ENCODE data around the gene TOR1A. TPM values are rescaled to one million over a fixed set of nuclear protein-coding genes. Genes with fewer than 3 reads are reported as not detected.

The TOR1A gene
- total RNA-seq, 1 experiment from 2014 or later: 32.2 TPM

GRCh38 chr9:129834489-129835127 lies 10.7 kb upstream of the TOR1A start:
- peak overlapping the region; percentile 100 for H3K4me3 Mint-ChIP-seq (ENCODE audit: unreplicated experiment)
- Histone ChIP-seq H3K36me3 (ENCODE audit: control insufficient read depth, insufficient read depth, low read length) (no peaks in the 10 kb centered on the region), H3K4me3 (ENCODE audit: low read depth, low read length) (peak overlapping the region; percentile 60), H3K27me3 (replicated peaks; ENCODE audit: control insufficient read depth, insufficient read depth, low read length) (no peaks in the 10 kb centered on the region), H3K9me3 (no peaks in the 10 kb centered on the region), H3K4me1 (peaks cover 3% of the 10 kb centered on the region; the same call in 1 of the 2 replicates)
- ChIA-PET POLR2A (interaction anchor here (0.6 to 0.9 kb wide), 4 partner anchors 14 to 33 kb away, joined by 3 read pairs; no protein-coding TSS in a partner anchor), CTCF (no interaction called here)
- H3K27me3 Mint-ChIP-seq (ENCODE audit: insufficient read depth, unreplicated experiment): no peaks in the 10 kb centered on the region
- DNase-seq: peak in 1 of 2 experiments; percentile 23
- intact Hi-C loops (cut with micrococcal nuclease; ENCODE audit: unreplicated experiment): loop anchor here (1.0 kb wide), 1 partner anchor 10 kb away; the partner anchor contains the start of gene TOR1A
- H3K27ac Mint-ChIP-seq (ENCODE audit: unreplicated experiment): peak overlapping the region; percentile 100
- no peaks in the 10 kb centered on the region for H3K9me3 Mint-ChIP-seq (ENCODE audit: unreplicated experiment)
- H3K4me1 Mint-ChIP-seq (ENCODE audit: low read depth, unreplicated experiment): peaks cover 11% of the 10 kb centered on the region
- no peak for TF ChIP-seq CTCF (IDR thresholded peaks at IDR 0.05; ENCODE audit: insufficient read depth in 1 of 2, low read depth in 1 of 2, low read length in 1 of 2, severe bottlenecking in 1 of 2, unreplicated experiment in 1 of 2)
- no TSS peak for BruUV-seq (replicated peaks)
- peaks cover 48% of the 10 kb centered on the region for H3K36me3 Mint-ChIP-seq (ENCODE audit: insufficient read depth, unreplicated experiment)

- Mint-ChIP-seq H3K27ac (ENCODE audit: unreplicated experiment) (no peak overlapping the region), H3K36me3 (ENCODE audit: insufficient read depth, unreplicated experiment) (peaks cover 56% of the 10 kb centered on the region), H3K9me3 (ENCODE audit: unreplicated experiment) (no peaks in the 10 kb centered on the region), H3K27me3 (ENCODE audit: insufficient read depth, unreplicated experiment) (no peaks in the 10 kb centered on the region), H3K4me1 (ENCODE audit: low read depth, unreplicated experiment) (peaks cover 11% of the 10 kb centered on the region), H3K4me3 (ENCODE audit: unreplicated experiment) (peak overlapping the region; percentile 100)
- DNase-seq: no peak
- BruUV-seq (replicated peaks): no TSS peak
- intact Hi-C loops (cut with micrococcal nuclease; ENCODE audit: unreplicated experiment): no loop called here
- peaks cover 3% of the 10 kb centered on the region; the same call in 1 of the 2 replicates for H3K4me1 ChIP-seq
- H3K27me3 ChIP-seq (replicated peaks; ENCODE audit: control insufficient read depth, insufficient read depth, low read length): no peaks in the 10 kb centered on the region
- TF ChIP-seq CTCF (IDR thresholded peaks at IDR 0.05; ENCODE audit: insufficient read depth in 1 of 2, low read depth in 1 of 2, low read length in 1 of 2, severe bottlenecking in 1 of 2, unreplicated experiment in 1 of 2): no peak
- H3K36me3 ChIP-seq (ENCODE audit: control insufficient read depth, insufficient read depth, low read length): no peaks in the 10 kb centered on the region; the same call in 1 of the 2 replicates
- no peak overlapping the region for H3K4me3 ChIP-seq (ENCODE audit: low read depth, low read length)
- ChIA-PET POLR2A (no interaction called here), CTCF (no interaction called here)
- no peaks in the 10 kb centered on the region for H3K9me3 ChIP-seq
These were observed 9.0 kb upstream of the TOR1A start for GRCh38 chr9:129832982-129833381.

GRCh38 chr9:129828969-129829368 lies 5.0 kb upstream of the TOR1A start:
- H3K9me3 ChIP-seq: no peaks in the 10 kb centered on the region
- H3K4me1 Mint-ChIP-seq (ENCODE audit: low read depth, unreplicated experiment): peaks cover 13% of the 10 kb centered on the region
- CTCF ChIA-PET: no interaction called here
- BruUV-seq (replicated peaks): no TSS peak
- no peak overlapping the region for H3K4me3 Mint-ChIP-seq (ENCODE audit: unreplicated experiment)
- intact Hi-C loops (cut with micrococcal nuclease; ENCODE audit: unreplicated experiment): no loop called here
- no peaks in the 10 kb centered on the region for H3K27me3 ChIP-seq (replicated peaks; ENCODE audit: control insufficient read depth, insufficient read depth, low read length)
- no peak for DNase-seq
- H3K4me3 ChIP-seq (ENCODE audit: low read depth, low read length): no peak overlapping the region
- peaks cover 2% of the 10 kb centered on the region; the same call in 1 of the 2 replicates for H3K4me1 ChIP-seq
- peaks cover 54% of the 10 kb centered on the region for H3K36me3 Mint-ChIP-seq (ENCODE audit: insufficient read depth, unreplicated experiment)
- no peaks in the 10 kb centered on the region; the same call in 1 of the 2 replicates for H3K36me3 ChIP-seq (ENCODE audit: control insufficient read depth, insufficient read depth, low read length)
- POLR2A ChIA-PET: no interaction called here
- no peaks in the 10 kb centered on the region for H3K9me3 Mint-ChIP-seq (ENCODE audit: unreplicated experiment)
- H3K27me3 Mint-ChIP-seq (ENCODE audit: insufficient read depth, unreplicated experiment): no peaks in the 10 kb centered on the region
- H3K27ac Mint-ChIP-seq (ENCODE audit: unreplicated experiment): no peak overlapping the region
- no peak for TF ChIP-seq CTCF (IDR thresholded peaks at IDR 0.05; ENCODE audit: insufficient read depth in 1 of 2, low read depth in 1 of 2, low read length in 1 of 2, severe bottlenecking in 1 of 2, unreplicated experiment in 1 of 2)
